Measurements from ENCODE around the gene DAPL1.

GRCh38 chr2:158803506-158803905 lies 8.4 kb downstream of the DAPL1 start:
- TF ChIP-seq POLR2AphosphoS5 (IDR thresholded peaks at IDR 0.05; ENCODE audit: low read depth, low read length) (no peak), POLR2A (IDR thresholded peaks at IDR 0.05; ENCODE audit: low read depth, low read length) (no peak)
